Measurements from ENCODE around the gene MARCHF4. TPM values are rescaled to one million over a fixed set of nuclear protein-coding genes. Genes with fewer than 3 reads are reported as not detected.

The MARCHF4 gene
- total and polyA plus RNA-seq, 2 of the 8 experiments (the other 6 are each of a cell fraction or from before 2014, with no cell fraction given): 1.9 to 2.9 TPM

GRCh38 chr2:216369821-216370220, 2.5 kb downstream of the MARCHF4 start:
- Histone ChIP-seq H3K23ac (ENCODE audit: insufficient read length) (no peak overlapping the region), H2BK12ac (ENCODE audit: low read depth, low read length) (no peak overlapping the region), H3K9me3 (ENCODE audit: insufficient read depth in 2 of 2, low read depth in 1 of 2, low read length in 1 of 2) (no peaks in the 10 kb centered on the region), H2AFZ (ENCODE audit: low read length) (no peak overlapping the region), H2BK15ac (ENCODE audit: low read length) (no peak overlapping the region), H3K79me2 (ENCODE audit: control insufficient read depth in 1 of 2, insufficient read depth in 2 of 2, low read length in 2 of 2) (no peaks in the 10 kb centered on the region), H4K20me1 (replicated peaks in 1 of 2; ENCODE audit: control insufficient read depth in 1 of 2, insufficient read depth in 2 of 2, low read length in 2 of 2) (no peaks in the 10 kb centered on the region), H3K4me2 (ENCODE audit: insufficient read depth in 1 of 2, low read depth in 2 of 2, low read length in 2 of 2) (no peak overlapping the region; a peak in 1 of 4 replicates), H2BK20ac (ENCODE audit: low read length) (no peak overlapping the region), H3K9ac (replicated peaks in 1 of 4; ENCODE audit: extremely low read depth in 1 of 4, low read depth in 3 of 4, low read length in 3 of 4) (no peak overlapping the region), H4K5ac (ENCODE audit: insufficient read length, low read depth, low read length) (no peak overlapping the region), H3K4me3 (ENCODE audit: extremely low read depth in 1 of 4, insufficient read depth in 2 of 4, low read depth in 3 of 4, low read length in 4 of 4) (no peak overlapping the region), H3K23me2 (ENCODE audit: low read depth, low read length) (peaks cover 17% of the 10 kb centered on the region; the same call in 1 of the 2 replicates), H3K14ac (ENCODE audit: insufficient read length) (no peak overlapping the region), H3K4me1 (replicated peaks in 1 of 4; ENCODE audit: control insufficient read depth in 3 of 4, insufficient read depth in 4 of 4, low read length in 3 of 4) (peaks cover 4 to 10% (median 5%) of the 10 kb centered on the region in 4 experiments; a peak in 5 of 7 replicates), H2BK5ac (ENCODE audit: low read depth, low read length) (no peak overlapping the region), H4K91ac (replicated peaks; ENCODE audit: insufficient read length, low read length) (no peak overlapping the region), H3K56ac (replicated peaks; ENCODE audit: insufficient read length, low read depth, low read length) (no peak overlapping the region), H4K8ac (ENCODE audit: extremely low read depth, insufficient read depth, low read length) (no peak overlapping the region), H3K36me3 (ENCODE audit: control insufficient read depth in 2 of 4, insufficient read depth in 4 of 4, low read length in 3 of 4) (no peaks in the 10 kb centered on the region), H3K27me3 (replicated peaks in 1 of 4; ENCODE audit: control insufficient read depth in 3 of 4, extremely low read depth in 1 of 4, insufficient read depth in 3 of 4, low read length in 3 of 4) (peaks cover 0 to 9% (median 0%) of the 10 kb centered on the region in 4 experiments; a peak in 4 of 7 replicates), H3K4ac (replicated peaks; ENCODE audit: insufficient read length, low read depth, low read length) (no peak overlapping the region), H3K18ac (ENCODE audit: extremely low read depth, low read length) (no peak overlapping the region), H2AK5ac (ENCODE audit: low read depth, low read length) (no peak overlapping the region), H3K27ac (ENCODE audit: low read depth, low read length) (no peak overlapping the region), H2BK120ac (replicated peaks; ENCODE audit: low read depth, low read length) (no peak overlapping the region), H3K79me1 (ENCODE audit: low read depth, low read length) (no peaks in the 10 kb centered on the region)
- ChIA-PET POLR2A (ENCODE audit: partially characterized antibody) (no interaction called here), CTCF (ENCODE audit: partially characterized antibody) (interaction anchor here (0.6 to 1.5 kb wide), 2 partner anchors 42 to 125 kb away, joined by 3 read pairs; no protein-coding TSS in a partner anchor)
- no peak for FAIRE-seq
- DNase-seq (ENCODE audit: low read depth in 1 of 2, low spot score in 2 of 2): no peak
- whole genome bisulfite sequencing, 2 experiments (ENCODE audit: extremely low coverage in 1 of 2, insufficient coverage in 1 of 2, insufficient read length in 1 of 2, insufficient replicate concordance in 2 of 2, low coverage in 1 of 2, low lambda C conversion rate in 2 of 2, missing lambda C conversion rate in 1 of 2): 92% methylated on average over 6 of the region's 18 CpGs; no CpG with 5 or more reads in 1 of the 2 experiments
- no peak for TF ChIP-seq CEBPB (IDR thresholded peaks at IDR 0.05; ENCODE audit: low read depth, low read length)

Measured in H1 (cell line).